Measurements from ENCODE around the gene VPREB3.

The VPREB3 gene

GRCh38 chr22:23718371-23719165 lies 35.7 kb downstream of the VPREB3 start:
- H4K20me1 ChIP-seq (ENCODE audit: insufficient read depth), result no peaks in the 10 kb centered on the region
- H3K4me1 ChIP-seq (ENCODE audit: low read depth, poor library complexity, severe bottlenecking), result peaks cover 33% of the 10 kb centered on the region
- H3K27ac ChIP-seq, result no peak overlapping the region
- H3K4me2 ChIP-seq, result no peak overlapping the region
- no peaks in the 10 kb centered on the region for H3K27me3 ChIP-seq (ENCODE audit: insufficient read depth, low read depth)
- no peak overlapping the region for H3K4me3 ChIP-seq (IDR thresholded peaks at IDR 0.05; ENCODE audit: insufficient read depth, low read depth, low read length)
- no peaks in the 10 kb centered on the region for H3K36me3 ChIP-seq (ENCODE audit: insufficient read depth)
- TF ChIP-seq CTCF (conservative IDR thresholded peaks at IDR 0.05; ENCODE audit: low read depth, low read length), result no peak
- no peak overlapping the region for H3K9ac ChIP-seq
- H3K79me2 ChIP-seq (ENCODE audit: insufficient read depth, low read depth), result peaks cover 19% of the 10 kb centered on the region
- H2AFZ ChIP-seq (ENCODE audit: low read depth), result no peak overlapping the region

- Histone ChIP-seq H3K4me3 (IDR thresholded peaks at IDR 0.05; ENCODE audit: insufficient read depth, low read depth, low read length) (no peak overlapping the region), H4K20me1 (ENCODE audit: insufficient read depth) (no peaks in the 10 kb centered on the region), H3K4me1 (ENCODE audit: low read depth, poor library complexity, severe bottlenecking) (peaks cover 33% of the 10 kb centered on the region), H3K9ac (peak overlapping the region; percentile 86), H3K4me2 (peak overlapping the region; percentile 87), H2AFZ (ENCODE audit: low read depth) (peak overlapping the region; percentile 89), H3K27ac (peak overlapping the region; percentile 38), H3K79me2 (ENCODE audit: insufficient read depth, low read depth) (peaks cover 19% of the 10 kb centered on the region), H3K27me3 (ENCODE audit: insufficient read depth, low read depth) (no peaks in the 10 kb centered on the region), H3K36me3 (ENCODE audit: insufficient read depth) (no peaks in the 10 kb centered on the region)
- TF ChIP-seq CTCF (conservative IDR thresholded peaks at IDR 0.05; ENCODE audit: low read depth, low read length), result no peak
Observed at GRCh38 chr22:23716811-23717801, 37.1 kb downstream of the VPREB3 start.

GRCh38 chr22:23715806-23716375 lies 38.3 kb downstream of the VPREB3 start:
- no peak overlapping the region for H3K4me3 ChIP-seq (IDR thresholded peaks at IDR 0.05; ENCODE audit: insufficient read depth, low read depth, low read length)
- TF ChIP-seq CTCF (conservative IDR thresholded peaks at IDR 0.05; ENCODE audit: low read depth, low read length), result no peak
- H3K27me3 ChIP-seq (ENCODE audit: insufficient read depth, low read depth), result no peaks in the 10 kb centered on the region
- H3K9ac ChIP-seq, result no peak overlapping the region
- H3K4me2 ChIP-seq, result peak overlapping the region; percentile 87; the same call in 1 of the 2 replicates
- no peak overlapping the region for H2AFZ ChIP-seq (ENCODE audit: low read depth)
- peaks cover 19% of the 10 kb centered on the region for H3K79me2 ChIP-seq (ENCODE audit: insufficient read depth, low read depth)
- H3K36me3 ChIP-seq (ENCODE audit: insufficient read depth), result no peaks in the 10 kb centered on the region
- no peak overlapping the region for H3K27ac ChIP-seq
- no peaks in the 10 kb centered on the region for H4K20me1 ChIP-seq (ENCODE audit: insufficient read depth)
- peaks cover 24% of the 10 kb centered on the region for H3K4me1 ChIP-seq (ENCODE audit: low read depth, poor library complexity, severe bottlenecking)

Measured in KMS-11 (cell line).